B cell (primary cell): Measurements from ENCODE around the gene FAM170B. TPM values are rescaled to one million over a fixed set of nuclear protein-coding genes. Genes with fewer than 3 reads are reported as not detected.
A peak's percentile ranks its signal among the peaks of the same experiment; 100 is the strongest.

Source experiments
- ATAC-seq: fragments of 200-7000 bp; cut with Tn5 transposase; one replicate; pipeline ENCODE4 v1.10.0; 2021; ENCODE audit warnings: low read depth, mild to moderate bottlenecking, moderate number of reproducible peaks, moderate library complexity
- CTCF ChIA-PET: fragments of 350-600 bp; sonication (Branson Sonifier 250); formaldehyde crosslinking; loops from one replicate; lab custom pipeline; 2021; ENCODE audit warnings: antibody characterized with exemption, inconsistent platforms; lab: Charles Lee
- POLR2A ChIA-PET: fragments of 350-600 bp; sonication (Branson Sonifier 250); formaldehyde crosslinking; loops from one replicate; lab custom pipeline; 2021; ENCODE audit warnings: antibody characterized with exemption; lab: Charles Lee
- DNase-seq: peaks from one replicate; pipeline ENCODE4 v3.0.0; 2013
- H2AFZ ChIP-seq: 2 replicates; pipeline ENCODE4 v1.6.1; 2012; ENCODE audit warnings: mild to moderate bottlenecking, low read depth, low read length; ENCODE audit not compliant: insufficient read depth, poor library complexity, severe bottlenecking
- H3K27ac ChIP-seq, 2 donors: 1 replicate in 1 of 2; 2 replicates in 1 of 2; pipeline ENCODE4 v1.5.1; 2012 to 2013; ENCODE audit warnings: low read length in 2 of 2, mild to moderate bottlenecking in 2 of 2, moderate library complexity in 1 of 2
- H3K27me3 ChIP-seq, 4 experiments: fragments of 200-600 bp in 1 of 4; sonication (generic) in 1 of 4; replicated peaks in 1 of 4; 1 replicate in 2 of 4; 2 replicates in 2 of 4; pipeline versions ENCODE4 v1.6.1 to v1.7.0; 2013 to 2016; ENCODE audit warnings: low read length in 3 of 4, mild to moderate bottlenecking in 2 of 4, mixed read lengths in 1 of 4, moderate library complexity in 1 of 4; ENCODE audit not compliant: insufficient read depth in 4 of 4, control insufficient read depth in 3 of 4; ENCODE audit errors: control extremely low read depth in 1 of 4
- H3K36me3 ChIP-seq, 2 experiments: replicated peaks in 1 of 2; 1 replicate in 1 of 2; 2 replicates in 1 of 2; pipeline versions ENCODE4 v1.6.1 to v1.7.1; 2013; ENCODE audit warnings: low read length in 1 of 2; ENCODE audit not compliant: insufficient read depth in 2 of 2, control insufficient read depth in 1 of 2; ENCODE audit errors: control extremely low read depth in 1 of 2, extremely low read depth in 1 of 2
- H3K4me1 ChIP-seq, 2 donors: fragments of 200-600 bp in 1 of 2; sonication (generic) in 1 of 2; 1 replicate in 1 of 2; 2 replicates in 1 of 2; pipeline versions ENCODE4 v1.5.1 to v1.6.1; 2013 to 2017; ENCODE audit warnings: low read length in 2 of 2; ENCODE audit not compliant: control insufficient read depth in 2 of 2, insufficient read depth in 2 of 2
- H3K4me2 ChIP-seq: replicated peaks from 2 replicates; pipeline ENCODE3; 2012; ENCODE audit warnings: mild to moderate bottlenecking, low read depth, low read length; ENCODE audit not compliant: poor library complexity, severe bottlenecking
- H3K4me3 ChIP-seq, 5 experiments: fragments of 200-600 bp in 1 of 5; sonication (generic) in 1 of 5; 1 replicate in 3 of 5; 2 replicates in 2 of 5; pipeline versions ENCODE4 v1.5.1 to v1.7.0; 2011 to 2016; ENCODE audit warnings: low read length in 4 of 5, mild to moderate bottlenecking in 4 of 5, low read depth in 2 of 5, control low read depth in 1 of 5, moderate library complexity in 1 of 5; ENCODE audit not compliant: insufficient read depth in 1 of 5; ENCODE audit errors: control extremely low read depth in 1 of 5, extremely low read depth in 1 of 5
- H3K79me2 ChIP-seq: fragments of 200-600 bp; sonication (generic); one replicate; pipeline ENCODE4 v1.6.0; 2016; ENCODE audit warnings: low read length; ENCODE audit not compliant: control insufficient read depth, insufficient read depth
- H3K9ac ChIP-seq: fragments of 200-600 bp; sonication (generic); 2 replicates; pipeline ENCODE4 v1.6.1; 2017; ENCODE audit warnings: mild to moderate bottlenecking, low read length, moderate library complexity
- H3K9me3 ChIP-seq, 3 donors: one replicate each; pipeline versions ENCODE4 v1.6.1 to v1.7.1; 2013; ENCODE audit warnings: low read length in 2 of 3; ENCODE audit not compliant: control insufficient read depth in 2 of 3, insufficient read depth in 1 of 3; ENCODE audit errors: control extremely low read depth in 1 of 3
- H4K20me1 ChIP-seq: 2 replicates; pipeline ENCODE4 v1.6.0; 2012; ENCODE audit warnings: mild to moderate bottlenecking, low read length; ENCODE audit not compliant: insufficient read depth, control insufficient read depth, poor library complexity, severe bottlenecking
- H3K27ac Mint-ChIP-seq: one replicate; pipeline ENCODE4 v1.8.0; 2021; ENCODE audit warnings: mixed read lengths
- H3K27me3 Mint-ChIP-seq: one replicate; pipeline ENCODE4 v1.8.0; 2021; ENCODE audit warnings: mixed read lengths
- H3K4me1 Mint-ChIP-seq: one replicate; pipeline ENCODE4 v1.8.0; 2021; ENCODE audit warnings: mixed read lengths
- H3K4me3 Mint-ChIP-seq: one replicate; pipeline ENCODE4 v1.8.0; 2021; ENCODE audit warnings: mixed read lengths
- H3K9me3 Mint-ChIP-seq: one replicate; pipeline ENCODE4 v1.8.0; 2022; ENCODE audit warnings: mixed read lengths; ENCODE audit not compliant: insufficient read depth
- CTCF ChIP-seq: fragments of 200-600 bp; IDR thresholded peaks from one replicate; pipeline ENCODE4 v1.8.0; 2022; ENCODE audit warnings: antibody characterized with exemption, mild to moderate bottlenecking
- EZH2 ChIP-seq: IDR thresholded peaks from 2 replicates; pipeline ENCODE4 v1.6.1; 2012; ENCODE audit warnings: borderline replicate concordance, low read depth, mild to moderate bottlenecking, moderate library complexity, low read length; ENCODE audit not compliant: insufficient read depth, poor library complexity, severe bottlenecking
- WGBS: methylation state at CpG from one replicate; pipeline ENCODE4 v1.1.5; 2013; ENCODE audit warnings: missing lambda C conversion rate; ENCODE audit not compliant: insufficient coverage; 5-methylcytosine and 5-hydroxymethylcytosine counted together
- intact Hi-C: fragments of 100-400 bp; cut with micrococcal nuclease; formaldehyde crosslinking; loops from one replicate; pipeline ENCODE4 v1.10.0; 2022
- polyA plus RNA-seq: library from polyadenylated mRNA; depleted of rRNA; stranded (reverse); fragments of >200 nt; gene quantifications from 2 replicates; pipeline ENCODE4 v1.2.3, GENCODE V29; 2012
- total RNA-seq, 2 donors: library from RNA; stranded (reverse); fragments of 120-200 nt in 1 of 2; gene quantifications; 1 replicate in 1 of 2; 2 replicates in 1 of 2; pipeline versions ENCODE4 v1.2.3 to v1.2.4, GENCODE V29; 2013 to 2022

The FAM170B gene
- total and polyA plus RNA-seq, 2 donors (not counting 1 experiment from before 2014, with no cell fraction given), result not detected

- Mint-ChIP-seq H3K27ac (peak overlapping the region; percentile 88), H3K27me3 (no peaks in the 10 kb centered on the region), H3K4me3 (no peak overlapping the region), H3K4me1 (peaks cover 91% of the 10 kb centered on the region), H3K9me3 (no peaks in the 10 kb centered on the region)
- peaks cover 68 to 89% of the 10 kb centered on the region in 2 donors for H3K4me1 ChIP-seq
- no peak overlapping the region for H2AFZ ChIP-seq
- no peak for ATAC-seq
- 98% methylated on average over 13 of the region's 19 CpGs for WGBS
- H3K9me3 ChIP-seq, result no peaks in the 10 kb centered on the region
- peak overlapping the region; percentile 26 to 72 for H3K27ac ChIP-seq
- intact Hi-C loops, result loop anchor here (1.0 to 2.0 kb wide), 2 partner anchors 12 to 14 kb away; no protein-coding TSS in a partner anchor
- ChIA-PET POLR2A (no interaction called here), CTCF (interaction anchor here (0.6 to 2.1 kb wide), 2 partner anchors 12 to 16 kb away, joined by 3 to 8 read pairs; no protein-coding TSS in a partner anchor)
- H3K79me2 ChIP-seq, result peaks cover 6% of the 10 kb centered on the region
- H4K20me1 ChIP-seq, result peaks cover 12% of the 10 kb centered on the region
- H3K4me3 ChIP-seq, result no peak overlapping the region
- no peaks in the 10 kb centered on the region for H3K36me3 ChIP-seq
- peak overlapping the region; percentile 14 for H3K4me2 ChIP-seq
- DNase-seq, result no peak
- H3K9ac ChIP-seq, result no peak overlapping the region
- no peaks in the 10 kb centered on the region for H3K27me3 ChIP-seq
- TF ChIP-seq EZH2 (no peak), CTCF (no peak)
Measured at GRCh38 chr10:49176310-49177268, 42.8 kb upstream of the FAM170B start.
